Jurkat, Clone E6-1 (cell line): ENCODE data around the gene CAPN3. TPM values are rescaled to one million over a fixed set of nuclear protein-coding genes. Genes with fewer than 3 reads are reported as not detected.
"Not testable (repeated sequence)": the region's sequence is repeated elsewhere in the genome, so short reads cannot be mapped to it uniquely, and the experiment has no call there.

Source experiments
- DNase-seq: peaks from one replicate; pipeline ENCODE4 v3.0.0-alpha.2; 2011; ENCODE audit warnings: low read depth, low spot score
- H3K4me3 ChIP-seq: 2 replicates; pipeline ENCODE4 v1.5.1; 2011; ENCODE audit warnings: mild to moderate bottlenecking, low read length, control low read depth, moderate library complexity
- polyA plus RNA-seq: library from polyadenylated mRNA; unstranded; fragments of >200 nt; gene quantifications from one replicate; pipeline ENCODE4 v1.2.1, GENCODE V29; 2012; ENCODE audit warnings: missing spikeins; ENCODE audit not compliant: insufficient read length, insufficient read depth

CAPN3 gene
- 0.96 TPM for polyA plus RNA-seq

- no peak for DNase-seq
- no peak within 1 kb of the TSS for H3K4me3 ChIP-seq
These were observed at the start of gene CAPN3 for GRCh38 chr15:42359249-42359648. TSS of gene CAPN3 (plus strand) at chr15:42359501. CDS start at chr15:42359806, 305 bp downstream.

- no peak overlapping the region for H3K4me3 ChIP-seq
- DNase-seq = no peak
These were observed 45.8 kb upstream of the CAPN3 start for GRCh38 chr15:42313463-42313862.

DNA sequence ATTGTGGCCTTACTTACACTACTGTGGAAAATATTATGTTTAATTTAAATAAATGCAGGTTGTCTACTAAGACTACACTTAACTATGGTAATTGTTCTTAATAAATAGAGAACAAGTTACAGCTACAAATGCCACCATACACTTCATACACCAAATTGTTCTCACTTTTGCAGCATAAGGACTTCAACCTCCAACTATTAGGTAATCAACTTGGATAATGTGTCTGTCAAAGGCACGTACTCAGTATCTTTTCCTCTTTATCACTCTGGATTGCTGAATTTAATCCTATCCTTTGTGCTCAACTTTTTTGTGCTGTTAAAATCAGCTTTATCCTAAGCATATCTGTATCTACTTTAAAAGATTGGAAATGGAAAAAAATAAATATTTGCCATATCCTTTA lies 44.5 kb upstream of the CAPN3 start:
- no peak overlapping the region for H3K4me3 ChIP-seq
- no peak for DNase-seq

GRCh38 chr15:42315521-42315920 lies 43.8 kb upstream of the CAPN3 start:
- no peak overlapping the region for H3K4me3 ChIP-seq
- no peak for DNase-seq

DNA sequence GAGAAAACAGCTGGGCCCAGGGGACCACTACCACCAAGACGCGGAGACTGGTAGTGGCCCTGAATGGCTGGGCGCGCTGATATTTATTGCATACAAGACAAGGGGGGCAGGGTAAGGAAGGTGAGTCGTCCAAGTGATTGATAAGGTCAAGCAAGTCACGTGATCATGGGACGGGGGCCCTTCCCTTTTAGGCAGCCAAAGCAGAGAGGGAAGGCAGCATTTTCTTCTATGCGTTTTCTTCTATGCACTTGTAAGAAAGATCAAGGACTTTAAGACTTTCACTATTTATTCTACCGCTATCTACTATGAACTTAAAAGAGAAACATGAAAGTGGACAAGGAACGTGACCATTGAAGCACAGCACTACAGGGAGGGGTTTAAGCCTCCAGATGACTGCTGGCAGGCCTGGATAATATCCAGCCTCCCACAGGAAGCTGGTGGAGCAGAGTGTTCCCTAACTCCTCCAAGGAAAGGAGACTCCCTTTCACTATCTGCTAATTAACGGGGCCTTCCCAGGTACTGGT lies 43.0 kb upstream of the CAPN3 start:
- not testable (repeated sequence) for DNase-seq, H3K4me3 ChIP-seq

GRCh38 chr15:42319206-42319605 lies 40.1 kb upstream of the CAPN3 start:
- H3K4me3 ChIP-seq = no peak overlapping the region
- DNase-seq = no peak

DNA sequence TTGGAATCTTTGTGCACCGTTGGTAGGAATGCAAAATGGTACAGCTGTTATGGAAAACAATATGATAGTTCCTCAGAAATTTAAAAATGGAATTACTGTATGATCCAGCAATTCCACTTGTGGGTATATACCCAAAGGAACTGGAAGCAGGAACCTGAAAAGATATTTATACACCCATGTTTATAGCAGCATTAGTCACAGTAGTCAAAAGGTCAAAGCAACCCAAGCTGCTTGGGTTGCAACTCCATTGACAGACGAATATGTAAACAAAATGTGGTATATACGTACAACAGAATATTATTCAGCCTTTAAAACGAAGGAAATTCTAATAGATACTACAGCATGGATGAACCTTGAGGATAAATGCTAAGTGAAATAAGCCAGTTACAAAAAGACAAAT lies 35.0 kb upstream of the CAPN3 start:
- no peak for DNase-seq
- H3K4me3 ChIP-seq = no peak overlapping the region

GRCh38 chr15:42329161-42329560 lies 30.1 kb upstream of the CAPN3 start:
- DNase-seq = no peak
- no peak overlapping the region for H3K4me3 ChIP-seq

DNA sequence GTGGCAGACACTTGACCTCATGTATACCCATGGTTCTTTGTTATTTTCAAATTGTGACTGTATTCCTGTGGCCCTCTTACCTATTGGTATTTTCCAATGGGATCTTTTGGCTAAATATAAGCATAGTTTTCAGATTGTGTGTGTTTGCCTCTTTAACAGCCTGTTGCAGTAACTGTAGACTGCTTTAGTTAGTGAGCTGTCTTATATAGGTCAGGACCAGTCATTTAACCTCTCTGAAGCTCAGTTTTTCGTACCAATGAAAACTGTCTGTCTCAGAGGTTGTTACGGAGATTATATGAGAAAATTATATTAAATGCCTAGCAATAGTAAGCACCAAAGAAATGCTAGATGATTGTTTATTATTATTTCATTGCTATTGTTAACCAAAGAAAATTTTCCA lies 29.3 kb upstream of the CAPN3 start:
- no peak overlapping the region for H3K4me3 ChIP-seq
- DNase-seq = no peak

- DNase-seq = no peak
- H3K4me3 ChIP-seq = no peak overlapping the region
These were observed 28.1 kb upstream of the CAPN3 start for GRCh38 chr15:42331235-42331634.

GRCh38 chr15:42332331-42332730 lies 27.0 kb upstream of the CAPN3 start:
- no peak overlapping the region for H3K4me3 ChIP-seq
- no peak for DNase-seq

DNA sequence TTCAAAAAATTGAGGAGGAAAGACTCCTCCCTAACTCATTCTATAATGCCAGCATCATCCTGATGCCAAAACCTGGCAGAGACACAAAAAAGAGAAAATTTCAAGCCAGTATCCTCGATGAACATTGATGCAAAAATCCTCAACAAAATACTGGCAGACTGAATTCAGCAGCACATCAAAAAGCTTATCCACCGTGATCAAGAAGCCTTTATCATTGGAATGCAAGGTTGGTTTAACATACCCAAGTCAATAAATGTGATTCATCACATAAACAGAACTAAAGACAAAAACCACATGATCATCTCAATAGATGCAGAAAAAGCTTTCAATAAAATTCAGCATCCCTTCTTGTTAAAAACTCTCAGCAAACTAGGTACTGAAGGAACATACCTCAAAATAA lies 24.2 kb upstream of the CAPN3 start:
- H3K4me3 ChIP-seq = no peak overlapping the region
- DNase-seq = no peak

GRCh38 chr15:42336650-42337049 lies 22.7 kb upstream of the CAPN3 start:
- DNase-seq, H3K4me3 ChIP-seq: not testable (repeated sequence)

DNA sequence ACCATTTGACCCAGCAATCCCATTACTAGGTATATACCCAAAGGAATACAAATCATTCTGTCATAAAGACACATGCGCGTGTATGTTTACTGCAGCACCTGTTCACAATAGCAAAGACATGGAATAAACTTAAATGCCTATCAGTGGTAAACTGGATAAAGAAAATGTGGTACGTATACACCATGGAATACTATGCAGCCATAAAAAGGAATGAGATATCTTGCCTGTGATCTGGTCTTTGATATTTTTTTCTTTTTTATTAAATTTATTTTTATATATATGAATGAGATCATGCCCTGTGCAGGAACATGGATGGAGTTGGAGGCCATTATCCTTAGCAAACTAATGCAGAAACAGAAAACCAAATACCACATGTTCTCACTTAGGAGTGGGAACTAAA lies 22.2 kb upstream of the CAPN3 start:
- H3K4me3 ChIP-seq, DNase-seq: not testable (repeated sequence)

DNA sequence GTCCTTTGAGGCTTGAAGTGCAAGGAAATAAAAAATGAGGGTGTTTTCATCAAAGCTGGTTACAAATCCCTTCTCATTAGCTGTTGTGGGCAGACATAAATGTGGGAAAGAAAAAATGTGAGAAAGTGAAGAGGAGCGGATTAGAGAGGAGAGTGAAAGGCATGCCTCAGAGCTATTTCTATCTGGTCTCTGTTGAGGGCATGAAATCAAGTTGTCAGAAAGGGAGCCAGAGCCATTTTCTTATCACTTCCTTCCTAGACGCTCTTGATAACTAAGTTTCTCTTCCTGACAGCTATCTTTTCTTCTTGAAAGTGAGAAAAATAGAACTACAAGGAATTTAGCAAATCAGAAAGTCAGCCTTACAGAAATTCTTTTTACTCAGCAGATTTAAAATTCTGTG lies 20.8 kb upstream of the CAPN3 start:
- no peak for DNase-seq
- no peak overlapping the region for H3K4me3 ChIP-seq

GRCh38 chr15:42343596-42344232 lies 15.6 kb upstream of the CAPN3 start:
- H3K4me3 ChIP-seq = no peak overlapping the region
- DNase-seq = peak; percentile 28

DNA sequence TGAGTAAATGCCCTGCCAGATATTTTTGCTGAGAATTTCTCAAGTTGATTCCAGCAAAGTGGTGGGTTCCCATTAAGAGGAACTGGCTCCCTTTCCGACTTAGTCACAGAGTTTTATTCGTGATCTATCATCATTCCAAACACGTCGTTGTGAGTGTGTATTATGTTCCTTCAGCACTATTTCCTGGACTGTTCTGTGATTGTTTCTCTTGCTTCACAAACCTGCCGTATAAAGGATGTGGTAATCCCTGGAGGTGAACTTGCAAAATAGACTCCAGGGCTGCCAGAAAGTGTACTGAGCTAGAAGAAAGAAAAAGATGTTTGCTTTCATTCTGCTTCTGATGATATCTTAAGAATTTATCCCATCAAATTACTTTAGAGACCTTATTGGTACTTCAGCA lies 14.5 kb upstream of the CAPN3 start:
- H3K4me3 ChIP-seq = no peak overlapping the region
- peak; percentile 57 for DNase-seq

GRCh38 chr15:42345504-42345903 lies 13.8 kb upstream of the CAPN3 start:
- no peak overlapping the region for H3K4me3 ChIP-seq

DNA sequence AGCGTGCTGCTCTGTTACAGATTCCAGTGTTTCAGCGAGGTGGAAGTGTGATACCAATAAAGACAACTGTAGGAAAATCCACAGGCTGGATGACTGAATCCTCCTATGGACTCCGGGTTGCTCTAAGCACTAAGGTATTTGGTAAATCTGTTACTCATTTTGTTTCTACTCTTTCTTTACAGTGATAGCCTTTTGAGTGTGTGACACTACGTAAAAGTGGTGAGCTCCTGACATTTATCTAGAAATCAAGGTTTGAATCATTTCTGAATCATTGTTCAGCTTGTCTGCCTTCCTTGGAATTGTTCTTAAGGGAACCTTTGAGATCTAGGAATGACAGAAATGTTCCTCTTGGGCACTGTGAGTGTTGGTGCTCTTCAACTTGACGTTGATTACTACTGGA lies 11.2 kb upstream of the CAPN3 start:
- DNase-seq = no peak
- no peak overlapping the region for H3K4me3 ChIP-seq

More at GRCh38 chr15:42345504-42345903, 13.8 kb upstream of the CAPN3 start:
- DNase-seq = no peak

GRCh38 chr15:42349186-42349585 lies 10.1 kb upstream of the CAPN3 start:
- no peak overlapping the region for H3K4me3 ChIP-seq

GRCh38 chr15:42352401-42352800 lies 6.9 kb upstream of the CAPN3 start:
- DNase-seq = no peak
- no peak overlapping the region for H3K4me3 ChIP-seq

More at GRCh38 chr15:42349186-42349585, 10.1 kb upstream of the CAPN3 start:
- DNase-seq = no peak
